GM19372 (cell line): Measurements from ENCODE around the gene BTK.

ENCODE experiments used
- ATAC-seq: cut with Tn5 transposase; IDR thresholded peaks from one replicate; pipeline ENCODE4 v1.9.1; 2021; ENCODE audit warnings: mild to moderate bottlenecking, low read depth, moderate library complexity; ENCODE audit not compliant: unreplicated experiment

BTK gene

DNA sequence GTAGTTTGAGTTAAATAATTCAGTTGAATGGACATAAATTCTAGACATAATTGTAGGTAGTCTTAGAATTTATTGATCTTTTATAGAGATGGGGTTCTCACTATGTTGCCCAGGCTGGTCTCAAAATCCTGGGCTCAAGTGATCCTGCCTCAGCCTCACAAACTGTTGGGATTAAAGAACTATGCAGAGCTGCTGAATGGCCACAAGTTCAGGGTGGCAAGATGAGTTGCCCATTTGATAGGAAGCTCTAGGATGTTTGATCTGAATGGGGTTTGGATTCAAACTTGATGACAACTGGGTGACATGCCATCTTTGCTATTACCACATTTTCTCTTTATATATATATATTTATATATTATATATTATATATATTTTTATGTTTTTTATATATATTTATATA is 8.4 kb upstream of the BTK start:
- ATAC-seq, result no peak

DNA sequence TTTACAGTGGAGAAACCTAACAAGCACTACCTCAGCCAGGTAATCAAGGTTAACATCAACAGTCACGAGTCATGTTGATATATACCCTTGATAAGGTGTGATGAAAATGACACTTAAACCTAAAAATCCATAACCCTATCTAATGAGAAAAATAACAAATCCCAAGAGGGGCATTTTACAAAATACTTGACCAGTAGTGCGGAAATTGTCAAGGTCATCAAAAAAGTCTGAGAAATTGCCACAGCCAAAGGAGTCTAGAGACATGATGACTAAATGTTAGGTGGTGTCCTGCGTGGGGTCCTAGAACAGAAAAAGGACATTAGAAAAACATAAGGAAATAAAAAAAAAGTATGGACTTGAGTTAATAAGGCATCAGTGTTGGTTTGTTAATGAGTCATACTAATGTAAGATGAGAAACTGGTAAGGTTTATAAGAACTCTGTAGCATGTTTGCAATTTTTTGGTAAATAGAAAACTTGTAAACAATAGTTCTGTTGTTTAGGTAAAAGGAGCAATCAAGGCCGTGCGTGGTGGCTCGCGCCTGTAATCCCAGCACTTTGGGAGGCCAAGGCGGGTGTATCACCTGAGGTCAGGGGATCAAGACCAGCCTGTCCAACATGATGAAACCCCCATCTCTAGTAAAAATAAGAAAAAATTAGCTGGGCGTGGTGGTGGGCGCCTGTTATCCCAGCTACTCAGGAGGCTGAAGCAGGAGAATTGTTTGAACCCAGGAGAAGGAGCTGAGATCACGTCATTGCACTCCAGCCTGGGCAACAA is 7.7 kb upstream of the BTK start:
- ATAC-seq, result no peak

DNA sequence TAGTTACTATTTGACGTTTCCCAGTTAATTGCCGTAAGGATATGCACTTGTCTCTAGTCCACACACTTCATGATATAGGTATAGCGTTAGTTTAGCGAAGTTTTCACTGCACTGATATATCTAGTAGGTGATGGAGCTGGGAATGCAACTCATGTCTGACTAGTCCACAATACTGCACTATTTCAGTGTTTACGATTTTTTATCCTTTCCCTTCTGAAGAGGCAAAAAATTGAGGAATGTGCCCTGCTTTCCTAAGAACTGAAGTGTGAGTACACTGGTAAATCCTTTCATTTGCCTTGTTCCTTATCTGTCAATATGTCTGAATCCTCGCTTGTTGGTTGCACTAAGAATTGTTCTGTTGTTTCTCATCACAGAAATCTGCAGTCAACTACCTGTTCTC is 5.8 kb upstream of the BTK start:
- ATAC-seq, result no peak

GRCh38 chrX:101390664-101391525 is 4.9 kb upstream of the BTK start, which contains the start of gene RPL36A:
TSS of gene RPL36A (plus strand) at chrX:101391011. CDS start at chrX:101391044, 33 bp downstream.
- peak; percentile 76 for ATAC-seq

DNA sequence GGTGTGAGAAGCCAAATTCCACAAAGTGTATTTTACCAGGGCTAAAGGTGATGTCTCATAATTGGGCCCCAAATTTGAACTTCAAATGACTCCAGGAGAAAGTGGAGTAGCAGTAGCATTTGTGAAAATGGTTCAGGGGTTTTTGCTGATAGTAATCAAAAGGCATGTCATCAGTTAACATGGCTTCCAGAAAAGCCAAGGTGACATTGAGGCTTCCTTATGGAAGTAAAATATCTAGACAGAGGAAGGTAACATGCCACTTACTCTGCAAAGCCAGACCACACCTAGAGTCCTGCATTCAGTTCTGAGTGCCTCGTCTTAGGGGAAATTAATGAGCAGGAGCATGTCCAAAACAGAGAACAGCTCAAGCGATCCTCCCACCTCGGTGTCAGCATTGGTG is 2.6 kb upstream of the BTK start:
- ATAC-seq, result no peak

DNA sequence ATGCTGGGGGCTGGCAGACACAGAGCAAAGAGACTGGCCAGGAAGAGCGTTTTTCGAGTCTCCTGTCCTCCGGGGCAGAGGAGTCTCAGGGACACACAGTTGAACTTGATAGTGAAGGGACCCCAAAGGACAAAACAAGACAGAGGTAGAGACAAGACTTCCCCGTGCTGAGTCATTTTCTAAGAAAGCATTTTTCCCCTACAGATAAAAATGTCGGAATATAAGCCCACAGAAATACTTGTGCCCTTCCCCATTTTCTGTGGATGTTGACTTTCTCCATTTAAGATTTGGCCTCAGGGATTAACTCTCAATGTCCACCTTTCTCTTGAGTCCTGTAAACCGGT is 523 bp upstream of the BTK start:
- ATAC-seq, result no peak

GRCh38 chrX:101385026-101385684 is 836 bp downstream of the BTK start:
- no peak for ATAC-seq

DNA sequence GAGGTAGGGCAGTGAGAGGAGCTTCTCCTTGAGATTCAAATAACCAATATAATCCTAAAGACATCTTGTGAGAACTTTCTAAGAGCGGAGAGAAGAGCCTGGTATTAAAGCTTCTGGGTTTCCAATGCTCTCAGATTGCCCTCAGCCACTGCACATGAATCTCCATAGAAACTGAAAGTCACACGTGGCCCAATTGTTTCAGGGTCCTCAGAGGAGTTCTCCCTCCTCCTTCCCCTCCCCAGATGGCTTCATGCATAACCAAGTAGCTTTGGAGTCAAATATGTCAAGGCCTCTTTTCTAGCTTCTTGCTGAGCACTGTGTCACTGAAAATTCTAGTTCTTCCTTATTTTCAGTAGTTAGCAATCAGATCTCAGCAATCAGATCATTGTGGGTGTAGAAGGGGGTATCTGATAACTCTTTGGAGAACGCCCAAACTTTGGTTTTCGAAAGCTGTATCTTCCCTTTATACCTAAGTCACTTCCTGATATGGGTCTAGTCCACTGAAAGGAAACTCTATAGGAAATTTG is 2.2 kb downstream of the BTK start:
- peak; percentile 66 for ATAC-seq

DNA sequence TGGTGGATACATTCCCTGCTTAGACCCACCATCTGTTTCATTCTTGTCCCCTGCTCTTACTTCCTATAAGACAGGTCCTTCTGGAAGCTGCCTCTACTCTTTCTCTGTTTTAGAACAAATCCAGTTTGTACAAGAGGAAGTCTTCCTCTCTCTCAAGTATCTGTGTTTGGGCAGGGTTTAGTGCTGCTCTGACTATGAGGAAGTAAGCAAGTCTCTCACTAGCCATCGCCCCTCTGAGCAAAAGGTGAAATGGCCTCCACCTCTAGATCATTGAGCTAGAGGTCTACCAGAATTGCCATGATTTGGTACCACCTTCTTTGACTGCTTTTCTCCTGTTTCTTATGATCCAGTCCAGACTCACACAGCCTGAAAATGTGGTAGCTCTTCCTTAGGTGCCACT is 8.4 kb downstream of the BTK start:
- no peak for ATAC-seq

GRCh38 chrX:101370888-101371504 is 15.0 kb downstream of the BTK start:
- no peak for ATAC-seq

DNA sequence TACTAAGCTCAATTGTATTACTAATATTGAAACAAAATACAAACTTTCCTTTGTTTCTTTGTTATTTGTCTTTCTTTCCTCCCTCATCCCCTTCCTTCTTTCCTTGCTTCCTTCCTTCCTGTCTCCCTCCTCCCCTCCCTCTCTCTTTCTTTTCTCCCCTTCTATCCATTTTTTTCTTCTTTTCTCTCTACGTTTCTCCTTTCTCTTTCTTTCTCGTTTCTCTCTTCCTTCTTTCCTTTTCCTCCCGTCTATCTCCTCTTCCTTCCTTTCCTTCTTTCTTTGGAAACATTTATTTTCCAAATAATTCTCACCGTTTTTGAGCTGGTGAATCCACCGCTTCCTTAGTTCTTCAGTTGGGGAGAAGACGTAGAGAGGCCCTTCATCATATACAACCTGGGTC is 16.3 kb downstream of the BTK start:
- ATAC-seq, result no peak

- no peak for ATAC-seq
Observed at GRCh38 chrX:101368800-101369199, 17.2 kb downstream of the BTK start.

DNA sequence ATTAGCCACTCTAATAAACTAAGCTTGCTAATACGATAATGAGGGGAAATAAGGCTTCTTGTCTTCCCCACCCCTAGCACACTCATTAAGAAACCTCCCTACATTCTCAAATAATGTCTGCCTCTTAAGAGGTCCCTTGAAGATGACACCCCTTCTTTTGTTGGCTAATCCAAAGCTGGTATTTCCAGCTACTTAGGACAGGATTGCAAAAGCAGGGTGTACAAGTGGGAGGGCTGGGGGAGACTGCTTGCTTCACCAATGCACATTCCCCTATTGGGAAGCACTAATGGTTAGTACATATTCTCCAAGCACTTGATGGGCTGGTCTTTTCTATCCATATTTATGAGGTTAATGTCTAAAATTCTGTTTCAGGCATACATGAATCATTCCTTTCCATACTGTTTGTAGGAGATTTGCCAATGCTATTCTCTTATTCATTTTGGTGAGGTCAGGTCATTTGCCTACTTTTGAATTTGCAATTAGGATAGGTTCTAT is 20.6 kb downstream of the BTK start:
- ATAC-seq, result no peak

DNA sequence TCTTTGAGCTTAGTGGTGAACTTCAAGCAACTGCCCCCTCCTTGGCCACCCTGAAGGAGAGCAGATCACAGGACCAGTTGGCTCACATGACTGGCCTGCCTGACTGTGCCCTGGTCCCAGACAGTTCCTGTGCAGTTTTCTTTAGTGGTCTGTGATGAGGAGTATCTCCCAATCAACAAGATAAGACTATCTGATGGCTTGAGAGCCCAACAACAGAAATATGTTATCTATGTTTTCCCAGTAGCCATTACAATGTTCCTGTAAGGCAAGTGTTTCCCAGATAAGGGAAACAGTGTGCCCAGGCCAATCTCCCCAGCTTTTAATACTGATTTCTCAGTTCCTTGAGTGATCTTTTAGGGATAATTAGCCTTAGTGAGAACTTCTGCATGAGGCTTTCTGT is 23.2 kb downstream of the BTK start:
- no peak for ATAC-seq

GRCh38 chrX:101362116-101362515 is 23.9 kb downstream of the BTK start:
- ATAC-seq, result no peak

DNA sequence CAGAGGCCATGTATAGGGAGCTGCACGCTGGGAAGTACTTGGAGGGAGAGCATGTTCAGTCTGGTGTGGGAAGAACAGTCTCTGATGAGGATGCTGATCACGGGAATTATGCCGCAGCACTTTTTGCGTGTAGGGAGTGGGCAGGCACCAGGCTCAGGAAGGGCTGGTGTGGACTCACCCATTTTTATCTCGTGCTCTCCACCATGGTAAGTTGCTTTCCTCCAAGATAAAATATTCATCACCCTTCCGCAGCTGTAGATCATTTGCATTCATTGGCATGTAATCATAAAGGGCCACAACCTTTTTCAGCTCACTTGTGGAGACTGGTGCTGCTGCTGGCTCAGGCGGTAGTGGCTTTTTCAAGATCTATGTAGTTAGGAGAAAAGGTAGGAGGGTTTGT is 25.6 kb downstream of the BTK start:
- no peak for ATAC-seq

DNA sequence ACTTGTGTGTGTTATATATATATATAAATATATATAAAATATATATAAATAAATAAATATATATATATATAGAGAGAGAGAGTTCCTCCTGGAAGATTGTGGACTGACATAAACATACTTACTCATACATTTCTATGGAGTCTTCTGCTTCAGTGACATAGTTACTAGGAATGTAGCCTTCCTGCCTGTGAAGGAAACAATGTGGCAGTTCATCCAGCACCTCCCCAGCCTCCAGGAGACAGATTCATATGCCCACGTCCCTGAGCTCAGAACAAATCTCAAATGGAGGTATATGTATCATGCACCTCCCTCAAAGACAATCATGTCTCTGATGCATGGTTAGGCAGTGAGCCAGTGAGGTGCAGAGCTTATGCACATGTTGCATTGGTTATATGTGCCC is 26.0 kb downstream of the BTK start:
- no peak for ATAC-seq

DNA sequence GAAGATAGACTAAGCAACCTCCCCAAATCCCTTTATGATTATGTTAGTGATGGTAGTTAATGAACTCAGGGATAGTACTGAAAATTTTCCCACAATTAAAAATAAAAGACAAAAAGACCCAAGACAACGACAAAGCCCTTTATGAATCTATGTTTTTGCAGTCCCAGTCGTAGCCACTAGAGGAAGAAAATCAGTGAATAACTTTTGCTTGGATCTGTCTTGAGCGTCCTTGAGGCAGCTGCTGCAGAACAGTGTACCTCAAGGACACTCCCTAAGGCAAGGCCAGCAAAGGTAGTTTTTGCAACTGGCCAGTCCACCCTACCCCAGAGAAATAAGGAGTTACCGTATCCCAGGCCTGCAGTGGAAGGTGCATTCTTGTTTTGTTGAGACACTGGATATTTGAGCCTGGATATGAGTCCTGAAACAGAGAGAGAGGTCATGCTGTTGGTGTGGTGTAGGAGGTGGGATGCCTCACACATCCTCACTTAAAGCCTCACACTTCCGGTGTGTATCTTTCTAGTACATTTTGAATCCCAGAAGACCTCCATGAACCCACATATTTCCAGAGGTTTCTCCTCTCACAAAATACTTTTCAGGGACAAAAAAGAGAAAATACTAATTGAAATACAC is 28.7 kb downstream of the BTK start:
- no peak for ATAC-seq

- ATAC-seq, result no peak
Observed at GRCh38 chrX:101349193-101349562, 36.8 kb downstream of the BTK start.
